ENCODE data around the gene CARMIL3.
A peak's percentile ranks its signal among the peaks of the same experiment; 100 is the strongest.
"Not testable (repeated sequence)": the region's sequence is repeated elsewhere in the genome, so short reads cannot be mapped to it uniquely, and the experiment has no call there.

CARMIL3 gene

DNA sequence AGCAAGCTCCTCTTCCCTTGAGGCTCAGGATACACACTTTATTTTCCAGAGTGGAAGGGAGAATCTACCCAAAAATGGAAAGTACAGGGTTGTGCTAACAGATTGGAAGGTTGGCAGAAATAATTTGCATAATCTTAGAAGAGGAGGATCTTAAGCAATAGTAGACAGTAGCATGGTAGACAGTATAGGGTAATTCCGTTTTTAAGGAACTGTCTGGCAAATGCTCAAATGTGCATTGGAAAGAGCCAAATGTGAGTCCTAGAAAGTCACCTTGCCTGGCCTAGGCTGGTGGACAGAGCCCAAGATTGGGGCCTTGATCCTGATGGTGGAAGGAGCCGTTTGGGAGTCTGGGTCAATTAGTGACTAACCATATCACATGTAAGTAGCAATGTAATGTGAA is 13.1 kb upstream of the CARMIL3 start:
- Histone ChIP-seq H3K27ac (ENCODE audit: low read depth, low read length) (no peak overlapping the region), H3K36me3 (ENCODE audit: control insufficient read depth in 5 of 5, insufficient read depth in 5 of 5, low read length in 5 of 5) (no peaks in the 10 kb centered on the region), H3K9me3 (ENCODE audit: control insufficient read depth in 5 of 5, low read length in 5 of 5) (no peaks in the 10 kb centered on the region), H3K4me3 (ENCODE audit: low read depth in 1 of 5, low read length in 5 of 5) (no peak overlapping the region), H3K9ac (ENCODE audit: low read length in 5 of 5) (no peak overlapping the region), H3K4me1 (ENCODE audit: control insufficient read depth in 5 of 5, insufficient read depth in 5 of 5, low read length in 5 of 5) (peaks cover 0 to 20% (median 15%) of the 10 kb centered on the region in 5 donors), H3K27me3 (ENCODE audit: control insufficient read depth in 5 of 5, insufficient read depth in 4 of 5, low read length in 5 of 5) (no peaks in the 10 kb centered on the region)

DNA sequence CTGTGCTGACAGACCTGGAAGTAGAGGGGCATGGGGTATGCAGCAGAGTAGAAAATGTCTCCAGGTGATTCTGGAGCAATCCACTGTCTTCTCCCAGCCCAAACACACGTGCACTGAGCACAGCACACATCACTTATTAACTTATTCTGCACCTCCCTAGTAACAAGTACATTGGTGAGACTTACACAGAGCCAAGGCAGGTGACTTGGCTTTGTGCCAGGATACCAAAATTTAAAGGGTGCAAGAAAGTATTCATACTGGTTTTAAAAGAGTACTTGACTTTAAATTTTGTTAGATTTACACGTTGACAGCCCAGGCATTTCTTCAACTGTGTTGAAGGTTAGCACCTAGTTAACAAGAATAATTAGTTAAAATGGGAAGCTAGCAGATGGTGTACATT is 11.1 kb upstream of the CARMIL3 start:
- H3K4me3 ChIP-seq (ENCODE audit: low read depth in 1 of 5, low read length in 5 of 5), result no peak overlapping the region
- H3K27ac ChIP-seq (ENCODE audit: low read depth, low read length), result no peak overlapping the region
- no peak overlapping the region for H3K9ac ChIP-seq (ENCODE audit: low read length in 5 of 5)
- no peaks in the 10 kb centered on the region for H3K36me3 ChIP-seq (ENCODE audit: control insufficient read depth in 5 of 5, insufficient read depth in 5 of 5, low read length in 5 of 5)
- peaks cover 0 to 14% (median 10%) of the 10 kb centered on the region in 5 donors for H3K4me1 ChIP-seq (ENCODE audit: control insufficient read depth in 5 of 5, insufficient read depth in 5 of 5, low read length in 5 of 5)
- H3K27me3 ChIP-seq (ENCODE audit: control insufficient read depth in 5 of 5, insufficient read depth in 4 of 5, low read length in 5 of 5), result no peaks in the 10 kb centered on the region
- no peaks in the 10 kb centered on the region for H3K9me3 ChIP-seq (ENCODE audit: control insufficient read depth in 5 of 5, low read length in 5 of 5)

DNA sequence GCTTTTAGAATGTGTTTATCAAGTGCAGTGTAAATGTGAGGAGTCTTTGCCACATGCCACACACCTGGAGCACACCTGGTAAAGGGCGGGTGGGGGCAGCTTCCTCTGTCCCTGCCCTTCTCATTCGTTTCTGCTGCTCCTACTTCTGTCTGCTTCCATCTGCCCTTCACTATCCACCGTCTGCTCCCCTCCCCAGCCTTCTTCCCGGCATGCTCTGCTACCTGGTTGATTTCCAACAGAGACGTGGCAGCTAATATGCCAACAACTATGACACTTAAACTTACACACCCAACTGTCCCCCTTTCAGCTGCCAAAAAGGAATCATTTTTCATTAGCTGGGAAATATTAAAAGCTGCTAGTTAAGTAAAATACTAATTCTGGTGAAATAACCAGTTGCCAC is 9.1 kb upstream of the CARMIL3 start:
- peak overlapping the region in 1 of 5 donors; percentile 44 for H3K4me3 ChIP-seq (ENCODE audit: low read depth in 1 of 5, low read length in 5 of 5)
- peak overlapping the region in 1 of 5 donors; percentile 44 for H3K9ac ChIP-seq (ENCODE audit: low read length in 5 of 5)
- no peak overlapping the region for H3K27ac ChIP-seq (ENCODE audit: low read depth, low read length)
- peaks cover 0 to 5% (median 0%) of the 10 kb centered on the region in 5 donors for H3K4me1 ChIP-seq (ENCODE audit: control insufficient read depth in 5 of 5, insufficient read depth in 5 of 5, low read length in 5 of 5)
- H3K9me3 ChIP-seq (ENCODE audit: control insufficient read depth in 5 of 5, low read length in 5 of 5), result no peaks in the 10 kb centered on the region
- no peaks in the 10 kb centered on the region for H3K27me3 ChIP-seq (ENCODE audit: control insufficient read depth in 5 of 5, insufficient read depth in 4 of 5, low read length in 5 of 5)
- no peaks in the 10 kb centered on the region for H3K36me3 ChIP-seq (ENCODE audit: control insufficient read depth in 5 of 5, insufficient read depth in 5 of 5, low read length in 5 of 5)

DNA sequence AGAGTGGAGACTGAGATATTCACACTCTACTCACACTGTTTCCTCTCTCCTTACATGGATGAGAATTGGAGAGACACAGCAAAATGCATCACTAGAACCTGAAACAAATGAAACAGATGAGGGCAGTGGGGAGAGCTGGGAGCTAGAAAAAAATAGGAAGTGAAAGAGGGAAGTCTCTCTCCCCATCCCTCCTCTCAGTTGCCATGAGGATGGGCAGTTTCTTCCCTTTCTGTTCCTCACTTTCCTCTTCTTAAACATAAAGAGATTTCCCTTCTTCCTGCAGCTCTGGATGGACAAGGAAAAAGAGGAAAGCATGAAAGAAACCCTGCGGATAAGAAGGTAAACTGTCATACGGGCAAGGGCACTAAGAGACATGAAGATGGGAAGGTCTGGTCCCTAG is 2.8 kb upstream of the CARMIL3 start:
- H3K4me3 ChIP-seq (ENCODE audit: low read depth in 1 of 5, low read length in 5 of 5); H3K27ac ChIP-seq (ENCODE audit: low read depth, low read length); H3K27me3 ChIP-seq (ENCODE audit: control insufficient read depth in 5 of 5, insufficient read depth in 4 of 5, low read length in 5 of 5); H3K9ac ChIP-seq (ENCODE audit: low read length in 5 of 5); H3K36me3 ChIP-seq (ENCODE audit: control insufficient read depth in 5 of 5, insufficient read depth in 5 of 5, low read length in 5 of 5); H3K9me3 ChIP-seq (ENCODE audit: control insufficient read depth in 5 of 5, low read length in 5 of 5): not testable (repeated sequence)
- peaks cover 0 to 22% (median 17%) of the 10 kb centered on the region in 5 donors for H3K4me1 ChIP-seq (ENCODE audit: control insufficient read depth in 5 of 5, insufficient read depth in 5 of 5, low read length in 5 of 5)

DNA sequence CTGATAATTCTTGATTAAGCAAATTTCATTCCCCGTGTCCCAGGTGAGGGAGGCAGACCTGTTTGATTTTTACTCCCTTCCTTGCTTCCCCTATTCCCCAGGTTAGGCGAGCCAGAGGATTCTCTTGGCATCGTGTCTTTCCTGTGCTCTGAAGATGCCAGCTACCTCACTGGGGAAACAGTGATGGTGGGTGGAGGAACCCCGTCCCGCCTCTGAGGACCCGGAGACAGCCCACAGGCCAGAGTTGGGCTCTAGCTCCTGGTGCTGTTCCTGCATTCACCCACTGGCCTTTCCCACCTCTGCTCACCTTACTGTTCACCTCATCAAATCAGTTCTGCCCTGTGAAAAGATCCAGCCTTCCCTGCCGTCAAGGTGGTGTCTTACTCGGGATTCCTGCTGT is 1.1 kb upstream of the CARMIL3 start:
- not testable (repeated sequence) for H3K36me3 ChIP-seq (ENCODE audit: control insufficient read depth in 5 of 5, insufficient read depth in 5 of 5, low read length in 5 of 5); H3K9me3 ChIP-seq (ENCODE audit: control insufficient read depth in 5 of 5, low read length in 5 of 5); H3K9ac ChIP-seq (ENCODE audit: low read length in 5 of 5); H3K27me3 ChIP-seq (ENCODE audit: control insufficient read depth in 5 of 5, insufficient read depth in 4 of 5, low read length in 5 of 5); H3K27ac ChIP-seq (ENCODE audit: low read depth, low read length); H3K4me3 ChIP-seq (ENCODE audit: low read depth in 1 of 5, low read length in 5 of 5)
- H3K4me1 ChIP-seq (ENCODE audit: control insufficient read depth in 5 of 5, insufficient read depth in 5 of 5, low read length in 5 of 5), result peaks cover 0 to 22% (median 17%) of the 10 kb centered on the region in 5 donors

DNA sequence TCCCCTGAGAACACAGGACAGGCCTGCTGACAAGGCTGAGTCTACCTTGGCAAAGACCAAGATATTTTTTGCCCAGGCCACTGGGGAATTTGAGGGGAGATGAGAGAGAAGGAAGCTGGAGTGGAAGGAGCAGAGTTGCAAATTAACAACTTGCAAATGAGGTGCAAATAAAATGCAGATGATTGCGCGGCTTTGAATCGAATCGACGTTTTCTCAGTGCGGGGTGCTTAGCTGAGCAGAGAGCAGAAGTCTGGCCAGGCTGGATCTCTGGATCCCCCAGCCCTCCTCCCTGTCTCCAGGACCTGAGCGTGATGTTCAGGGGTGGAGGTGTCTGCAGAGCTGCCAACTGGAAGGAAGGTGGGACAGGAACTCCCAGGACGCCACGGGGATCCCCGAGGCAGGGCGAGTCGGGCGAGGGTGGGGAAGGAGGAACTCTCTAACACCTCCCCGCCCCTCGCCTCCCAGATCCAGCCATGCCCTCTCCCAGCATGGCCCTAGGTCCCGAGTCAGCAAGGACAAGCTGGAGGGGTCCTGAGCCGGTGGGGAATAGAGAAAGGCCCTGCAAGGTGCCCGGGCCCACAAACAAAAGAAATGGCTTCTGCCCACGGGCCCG is 527 bp upstream of the CARMIL3 start:
- Histone ChIP-seq H3K9ac (ENCODE audit: low read length in 5 of 5) (peak overlapping the region in 4 of 5 donors; percentile 71 to 86 (median 76)), H3K9me3 (ENCODE audit: control insufficient read depth in 5 of 5, low read length in 5 of 5) (no peaks in the 10 kb centered on the region), H3K4me1 (ENCODE audit: control insufficient read depth in 5 of 5, insufficient read depth in 5 of 5, low read length in 5 of 5) (peaks cover 0 to 22% (median 17%) of the 10 kb centered on the region in 5 donors), H3K4me3 (ENCODE audit: low read depth in 1 of 5, low read length in 5 of 5) (peak overlapping the region; percentile 53 to 82 (median 73)), H3K27ac (ENCODE audit: low read depth, low read length) (no peak overlapping the region), H3K27me3 (ENCODE audit: control insufficient read depth in 5 of 5, insufficient read depth in 4 of 5, low read length in 5 of 5) (peaks cover 0 to 10% (median 2%) of the 10 kb centered on the region in 5 donors), H3K36me3 (ENCODE audit: control insufficient read depth in 5 of 5, insufficient read depth in 5 of 5, low read length in 5 of 5) (no peaks in the 10 kb centered on the region)

DNA sequence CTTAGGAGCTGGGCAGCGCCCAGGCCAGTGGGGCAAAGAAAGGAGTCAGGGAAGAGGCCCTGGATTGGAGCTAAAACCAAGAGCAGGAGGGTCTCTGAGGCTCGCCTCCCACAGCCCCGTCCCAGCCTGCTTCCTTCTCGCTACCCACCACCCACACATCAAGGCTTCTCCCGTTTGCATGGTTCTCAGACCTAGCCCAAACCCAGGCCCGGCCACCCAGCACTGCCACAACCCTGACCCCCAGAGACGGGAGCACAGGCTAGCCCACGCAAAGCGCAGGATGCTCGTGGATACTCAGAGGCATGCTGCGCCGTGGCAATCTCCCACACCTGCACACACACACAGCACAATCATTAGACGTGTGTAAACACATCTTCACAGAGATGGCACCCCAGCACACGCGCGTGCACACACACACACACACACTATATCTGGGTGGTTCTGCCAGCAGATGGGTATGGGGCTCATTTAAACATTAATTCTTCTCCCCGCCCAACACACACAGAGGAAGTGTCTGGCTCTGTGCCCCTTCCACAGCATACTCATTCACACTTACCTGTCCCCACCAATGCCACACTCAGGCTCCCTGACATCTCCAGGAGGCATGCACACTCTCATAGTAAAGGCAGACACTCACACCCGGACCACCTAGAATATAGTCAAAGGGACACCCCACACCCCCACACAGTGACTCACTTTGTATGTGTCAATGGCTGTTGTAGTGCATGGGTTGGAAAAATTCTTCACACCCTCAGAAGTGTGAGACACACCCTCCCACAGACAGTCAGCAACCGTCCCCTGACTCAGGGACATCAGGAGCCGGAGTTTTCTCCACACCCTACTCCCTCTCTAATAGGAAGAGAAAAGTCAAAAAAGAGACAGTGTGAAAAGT is 1.1 kb downstream of the CARMIL3 start:
- H3K4me3 ChIP-seq (ENCODE audit: low read depth in 1 of 5, low read length in 5 of 5), result peak overlapping the region in 3 of 5 donors; percentile 73 to 82 (median 78)
- H3K9ac ChIP-seq (ENCODE audit: low read length in 5 of 5), result no peak overlapping the region

DNA sequence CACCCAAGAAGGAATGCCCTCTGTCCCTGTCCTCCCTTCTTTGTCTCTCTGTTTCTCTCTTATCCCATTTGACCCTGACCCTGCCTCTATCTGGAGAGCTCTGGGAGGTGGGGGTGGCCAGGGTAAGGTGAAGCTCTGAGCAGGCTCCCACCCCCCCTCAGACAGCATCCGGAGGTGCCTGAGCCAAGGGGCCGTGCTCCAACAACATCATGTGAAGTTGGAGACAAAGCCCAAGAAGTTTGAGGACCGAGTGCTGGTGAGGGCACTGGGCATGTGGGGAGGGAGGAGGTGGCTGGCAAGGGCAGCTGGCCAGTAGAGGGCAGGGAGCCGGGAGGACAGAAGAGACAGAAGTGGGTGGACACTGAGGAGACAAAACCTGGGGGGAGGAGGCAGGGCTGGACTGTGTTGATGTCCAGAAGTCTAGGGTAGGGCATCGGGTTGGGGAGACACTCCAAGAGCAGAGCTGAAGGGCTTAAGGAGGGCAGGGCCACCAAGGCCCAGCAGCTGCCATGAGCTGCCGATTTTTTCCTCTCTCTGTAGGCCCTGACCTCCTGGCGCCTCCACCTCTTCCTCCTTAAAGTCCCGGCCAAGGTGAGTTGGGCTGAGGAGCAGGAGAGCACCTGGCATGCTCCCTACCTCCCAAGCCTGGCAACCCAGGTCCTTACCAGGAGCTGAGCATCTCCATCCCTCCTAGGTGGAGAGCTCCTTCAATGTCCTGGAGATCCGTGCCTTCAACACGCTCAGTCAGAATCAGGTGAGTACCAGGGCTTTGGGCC is 1.9 kb downstream of the CARMIL3 start:
- H3K4me3 ChIP-seq (ENCODE audit: low read depth in 1 of 5, low read length in 5 of 5), result no peak overlapping the region
- H3K27ac ChIP-seq (ENCODE audit: low read depth, low read length), result no peak overlapping the region
- peaks cover 0 to 20% (median 17%) of the 10 kb centered on the region in 5 donors for H3K4me1 ChIP-seq (ENCODE audit: control insufficient read depth in 5 of 5, insufficient read depth in 5 of 5, low read length in 5 of 5)
- no peaks in the 10 kb centered on the region for H3K9me3 ChIP-seq (ENCODE audit: control insufficient read depth in 5 of 5, low read length in 5 of 5)
- peaks cover 0 to 10% (median 3%) of the 10 kb centered on the region in 5 donors for H3K27me3 ChIP-seq (ENCODE audit: control insufficient read depth in 5 of 5, insufficient read depth in 4 of 5, low read length in 5 of 5)
- H3K36me3 ChIP-seq (ENCODE audit: control insufficient read depth in 5 of 5, insufficient read depth in 5 of 5, low read length in 5 of 5), result no peaks in the 10 kb centered on the region
- H3K9ac ChIP-seq (ENCODE audit: low read length in 5 of 5), result no peak overlapping the region

More for the DNA sequence above, 1.1 kb downstream of the CARMIL3 start:
- peaks cover 0 to 10% (median 3%) of the 10 kb centered on the region in 5 donors for H3K27me3 ChIP-seq (ENCODE audit: control insufficient read depth in 5 of 5, insufficient read depth in 4 of 5, low read length in 5 of 5)
- H3K27ac ChIP-seq (ENCODE audit: low read depth, low read length), result no peak overlapping the region
- peaks cover 0 to 22% (median 17%) of the 10 kb centered on the region in 5 donors for H3K4me1 ChIP-seq (ENCODE audit: control insufficient read depth in 5 of 5, insufficient read depth in 5 of 5, low read length in 5 of 5)
- no peaks in the 10 kb centered on the region for H3K9me3 ChIP-seq (ENCODE audit: control insufficient read depth in 5 of 5, low read length in 5 of 5)
- no peaks in the 10 kb centered on the region for H3K36me3 ChIP-seq (ENCODE audit: control insufficient read depth in 5 of 5, insufficient read depth in 5 of 5, low read length in 5 of 5)

DNA sequence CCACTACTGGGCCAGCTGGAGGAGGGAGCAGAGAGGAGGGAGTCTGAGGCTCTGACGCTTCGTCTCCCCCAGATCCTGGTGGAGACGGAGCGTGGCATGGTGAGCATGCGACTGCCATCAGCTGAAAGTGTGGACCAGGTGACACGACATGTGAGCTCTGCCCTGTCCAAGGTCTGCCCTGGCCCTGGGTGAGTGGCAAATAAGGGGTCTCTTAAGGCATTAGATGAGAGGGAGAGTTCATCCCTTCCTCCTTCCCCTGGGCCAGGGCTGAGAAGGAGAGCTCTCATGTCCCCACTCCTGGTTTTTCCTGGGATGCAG is 2.5 kb downstream of the CARMIL3 start:
- peaks cover 0 to 19% (median 17%) of the 10 kb centered on the region in 5 donors for H3K4me1 ChIP-seq (ENCODE audit: control insufficient read depth in 5 of 5, insufficient read depth in 5 of 5, low read length in 5 of 5)
- peaks cover 0 to 10% (median 3%) of the 10 kb centered on the region in 5 donors for H3K27me3 ChIP-seq (ENCODE audit: control insufficient read depth in 5 of 5, insufficient read depth in 4 of 5, low read length in 5 of 5)
- H3K36me3 ChIP-seq (ENCODE audit: control insufficient read depth in 5 of 5, insufficient read depth in 5 of 5, low read length in 5 of 5), result no peaks in the 10 kb centered on the region
- H3K27ac ChIP-seq (ENCODE audit: low read depth, low read length), result no peak overlapping the region
- no peak overlapping the region for H3K4me3 ChIP-seq (ENCODE audit: low read depth in 1 of 5, low read length in 5 of 5)
- H3K9ac ChIP-seq (ENCODE audit: low read length in 5 of 5), result no peak overlapping the region
- H3K9me3 ChIP-seq (ENCODE audit: control insufficient read depth in 5 of 5, low read length in 5 of 5), result no peaks in the 10 kb centered on the region
